AG04450 (cell line): ENCODE measurements around the gene AUNIP. TPM values are rescaled to one million over a fixed set of nuclear protein-coding genes. Genes with fewer than 3 reads are reported as not detected.

ENCODE experiments used
- CTCF ChIA-PET: fragments of 300-600, 350-600 bp; formaldehyde crosslinking; extraction: SDS; loops from one replicate; lab custom pipeline; 2022; ENCODE audit warnings: antibody characterized with exemption, inconsistent platforms; lab: Charles Lee
- POLR2A ChIA-PET: fragments of 350-600 bp; formaldehyde crosslinking; extraction: SDS; loops from one replicate; lab custom pipeline; 2021; ENCODE audit warnings: antibody characterized with exemption, inconsistent platforms; lab: Yijun Ruan, JAX
- DNase-seq: peaks from one replicate; pipeline ENCODE4 v3.0.0-alpha.2; 2011; ENCODE audit warnings: low read depth, low spot score
- H3K27ac ChIP-seq: one replicate; pipeline ENCODE4 v1.5.1; 2012; ENCODE audit warnings: low read depth, low read length, control low read depth
- H3K27me3 ChIP-seq: one replicate; pipeline ENCODE4 v1.6.0; 2012; ENCODE audit warnings: low read length; ENCODE audit not compliant: control insufficient read depth, insufficient read depth
- H3K4me3 ChIP-seq: 2 replicates; pipeline ENCODE4 v1.5.1; 2011; ENCODE audit warnings: mild to moderate bottlenecking, low read depth, low read length, control low read depth
- H3K9me3 ChIP-seq: 2 replicates; pipeline ENCODE4 v1.5.1; 2012; ENCODE audit warnings: low read length; ENCODE audit not compliant: control insufficient read depth, insufficient read depth
- CTCF ChIP-seq: IDR thresholded peaks from 2 replicates; pipeline ENCODE4 v1.5.1; 2011; ENCODE audit warnings: low read depth, low read length, control low read depth, inconsistent platforms
- polyA plus RNA-seq: library from polyadenylated mRNA; depleted of rRNA; stranded (reverse); fragments of >200 nt; gene quantifications from 2 replicates; pipeline ENCODE4 v1.2.3, GENCODE V29; 2011

AUNIP gene
- polyA plus RNA-seq, 1 experiment: 0.97 TPM

- POLR2A ChIA-PET: no interaction called here
- H3K27me3 ChIP-seq: no peaks in the 10 kb centered on the region
- no peaks in the 10 kb centered on the region for H3K9me3 ChIP-seq
- H3K4me3 ChIP-seq: no peak overlapping the region
- DNase-seq: no peak
- H3K27ac ChIP-seq: no peak overlapping the region
- CTCF ChIA-PET: interaction anchor here (1.7 kb wide), 1 partner anchor 23 kb away, joined by 3 read pairs; no protein-coding TSS in a partner anchor
- no peak for TF ChIP-seq CTCF
These were observed 13.9 kb upstream of the AUNIP start for GRCh38 chr1:25873120-25873519.

- Histone ChIP-seq H3K27me3 (no peaks in the 10 kb centered on the region), H3K27ac (no peak overlapping the region), H3K9me3 (no peaks in the 10 kb centered on the region), H3K4me3 (no peak overlapping the region)
- POLR2A ChIA-PET: no interaction called here
- CTCF ChIA-PET: interaction anchor here (1.7 kb wide), 1 partner anchor 23 kb away, joined by 3 read pairs; no protein-coding TSS in a partner anchor
- no peak for DNase-seq
- no peak for TF ChIP-seq CTCF
These were observed 13.5 kb upstream of the AUNIP start for GRCh38 chr1:25872713-25873112.

GRCh38 chr1:25871704-25872494 lies 12.6 kb upstream of the AUNIP start:
- no peak overlapping the region for H3K4me3 ChIP-seq
- POLR2A ChIA-PET: no interaction called here
- no peaks in the 10 kb centered on the region for H3K27me3 ChIP-seq
- CTCF ChIA-PET: interaction anchor here (1.7 kb wide), 1 partner anchor 24 kb away, joined by 3 read pairs; no protein-coding TSS in a partner anchor
- DNase-seq: no peak
- H3K27ac ChIP-seq: no peak overlapping the region
- H3K9me3 ChIP-seq: no peaks in the 10 kb centered on the region
- TF ChIP-seq CTCF: no peak

GRCh38 chr1:25871086-25871703 lies 11.9 kb upstream of the AUNIP start:
- CTCF ChIA-PET: interaction anchor here (1.2 to 1.7 kb wide), 2 partner anchors 24 to 25 kb away, joined by 3 to 5 read pairs; no protein-coding TSS in a partner anchor
- Histone ChIP-seq H3K9me3 (no peaks in the 10 kb centered on the region), H3K4me3 (no peak overlapping the region), H3K27ac (no peak overlapping the region), H3K27me3 (no peaks in the 10 kb centered on the region)
- no peak for DNase-seq
- POLR2A ChIA-PET: no interaction called here
- no peak for TF ChIP-seq CTCF

GRCh38 chr1:25870614-25871013 lies 11.4 kb upstream of the AUNIP start:
- ChIA-PET CTCF (interaction anchor here (0.6 to 1.2 kb wide), 2 partner anchors 13 to 25 kb away, joined by 3 to 5 read pairs; no protein-coding TSS in a partner anchor), POLR2A (no interaction called here)
- DNase-seq: no peak
- Histone ChIP-seq H3K4me3 (no peak overlapping the region), H3K27me3 (no peaks in the 10 kb centered on the region), H3K9me3 (no peaks in the 10 kb centered on the region), H3K27ac (no peak overlapping the region)
- TF ChIP-seq CTCF: no peak
